Rectal smooth muscle tissue (tissue), 1 donor: ENCODE measurements around the gene PKHD1.

Experiments
- H3K27ac ChIP-seq: one replicate; pipeline ENCODE4 v1.7.0; 2013; ENCODE audit warnings: low read depth, low read length, inconsistent platforms
- H3K27me3 ChIP-seq: one replicate; pipeline ENCODE4 v1.7.0; 2013; ENCODE audit warnings: low read length; ENCODE audit not compliant: control insufficient read depth, insufficient read depth
- H3K36me3 ChIP-seq: one replicate; pipeline ENCODE4 v1.7.0; 2013; ENCODE audit warnings: low read length; ENCODE audit not compliant: control insufficient read depth, insufficient read depth
- H3K4me1 ChIP-seq: one replicate; pipeline ENCODE4 v1.7.0; 2013; ENCODE audit warnings: low read length; ENCODE audit not compliant: control insufficient read depth, insufficient read depth
- H3K4me3 ChIP-seq: one replicate; pipeline ENCODE4 v1.7.0; 2013; ENCODE audit warnings: low read length
- H3K9ac ChIP-seq: one replicate; pipeline ENCODE4 v1.7.0; 2013; ENCODE audit warnings: low read length

PKHD1 gene

GRCh38 chr6:52022675-52023074 is 64.7 kb downstream of the PKHD1 start:
- H3K4me3 ChIP-seq = no peak overlapping the region
- H3K27ac ChIP-seq = no peak overlapping the region
- no peaks in the 10 kb centered on the region for H3K27me3 ChIP-seq
- H3K36me3 ChIP-seq = no peaks in the 10 kb centered on the region
- H3K9ac ChIP-seq = no peak overlapping the region
- no peaks in the 10 kb centered on the region for H3K4me1 ChIP-seq

- no peaks in the 10 kb centered on the region for H3K4me1 ChIP-seq
- no peaks in the 10 kb centered on the region for H3K27me3 ChIP-seq
- H3K27ac ChIP-seq = no peak overlapping the region
- H3K36me3 ChIP-seq = no peaks in the 10 kb centered on the region
- no peak overlapping the region for H3K9ac ChIP-seq
- H3K4me3 ChIP-seq = no peak overlapping the region
Observed at GRCh38 chr6:52020945-52021570, 66.4 kb downstream of the PKHD1 start.

GRCh38 chr6:52019881-52020280 is 67.5 kb downstream of the PKHD1 start:
- Histone ChIP-seq H3K9ac (no peak overlapping the region), H3K27ac (no peak overlapping the region)

GRCh38 chr6:52019092-52019491 is 68.3 kb downstream of the PKHD1 start:
- Histone ChIP-seq H3K9ac (no peak overlapping the region), H3K27me3 (no peaks in the 10 kb centered on the region), H3K27ac (no peak overlapping the region), H3K36me3 (no peaks in the 10 kb centered on the region), H3K4me1 (no peaks in the 10 kb centered on the region), H3K4me3 (no peak overlapping the region)

More at GRCh38 chr6:52019881-52020280, 67.5 kb downstream of the PKHD1 start:
- H3K36me3 ChIP-seq = no peaks in the 10 kb centered on the region
- H3K4me3 ChIP-seq = no peak overlapping the region
- no peaks in the 10 kb centered on the region for H3K27me3 ChIP-seq
- H3K4me1 ChIP-seq = no peaks in the 10 kb centered on the region

GRCh38 chr6:52016915-52017748 is 70.3 kb downstream of the PKHD1 start:
- H3K27ac ChIP-seq = no peak overlapping the region
- H3K4me3 ChIP-seq = no peak overlapping the region
- no peak overlapping the region for H3K9ac ChIP-seq
- no peaks in the 10 kb centered on the region for H3K36me3 ChIP-seq
- no peaks in the 10 kb centered on the region for H3K27me3 ChIP-seq
- H3K4me1 ChIP-seq = no peaks in the 10 kb centered on the region

- H3K27ac ChIP-seq = no peak overlapping the region
Observed at GRCh38 chr6:52015953-52016352, 71.5 kb downstream of the PKHD1 start.

GRCh38 chr6:52014391-52014790 is 73.0 kb downstream of the PKHD1 start:
- Histone ChIP-seq H3K9ac (no peak overlapping the region), H3K4me1 (no peaks in the 10 kb centered on the region), H3K27me3 (no peaks in the 10 kb centered on the region), H3K36me3 (no peaks in the 10 kb centered on the region), H3K27ac (no peak overlapping the region), H3K4me3 (no peak overlapping the region)

More at GRCh38 chr6:52015953-52016352, 71.5 kb downstream of the PKHD1 start:
- Histone ChIP-seq H3K27me3 (no peaks in the 10 kb centered on the region), H3K36me3 (no peaks in the 10 kb centered on the region), H3K9ac (no peak overlapping the region), H3K4me1 (no peaks in the 10 kb centered on the region), H3K4me3 (no peak overlapping the region)

GRCh38 chr6:52013035-52013434 is 74.4 kb downstream of the PKHD1 start:
- Histone ChIP-seq H3K4me3 (no peak overlapping the region), H3K27me3 (no peaks in the 10 kb centered on the region), H3K36me3 (no peaks in the 10 kb centered on the region), H3K4me1 (no peaks in the 10 kb centered on the region), H3K9ac (no peak overlapping the region), H3K27ac (no peak overlapping the region)

- H3K27me3 ChIP-seq = no peaks in the 10 kb centered on the region
- no peak overlapping the region for H3K27ac ChIP-seq
- H3K36me3 ChIP-seq = no peaks in the 10 kb centered on the region
- no peak overlapping the region for H3K4me3 ChIP-seq
- H3K9ac ChIP-seq = no peak overlapping the region
- no peaks in the 10 kb centered on the region for H3K4me1 ChIP-seq
Observed at GRCh38 chr6:52012582-52012981, 74.8 kb downstream of the PKHD1 start.

GRCh38 chr6:52010806-52011205 is 76.6 kb downstream of the PKHD1 start:
- Histone ChIP-seq H3K4me1 (no peaks in the 10 kb centered on the region), H3K4me3 (no peak overlapping the region), H3K36me3 (no peaks in the 10 kb centered on the region), H3K9ac (no peak overlapping the region), H3K27me3 (no peaks in the 10 kb centered on the region), H3K27ac (no peak overlapping the region)

- Histone ChIP-seq H3K36me3 (no peaks in the 10 kb centered on the region), H3K27ac (no peak overlapping the region), H3K4me3 (no peak overlapping the region), H3K4me1 (no peaks in the 10 kb centered on the region), H3K27me3 (no peaks in the 10 kb centered on the region), H3K9ac (no peak overlapping the region)
Observed at GRCh38 chr6:52010145-52010544, 77.3 kb downstream of the PKHD1 start.

GRCh38 chr6:52009466-52010140 is 77.8 kb downstream of the PKHD1 start:
- Histone ChIP-seq H3K4me1 (no peaks in the 10 kb centered on the region), H3K4me3 (no peak overlapping the region), H3K36me3 (no peaks in the 10 kb centered on the region), H3K9ac (no peak overlapping the region), H3K27ac (no peak overlapping the region), H3K27me3 (no peaks in the 10 kb centered on the region)
